Tibial nerve (tissue), 4 donors: ENCODE measurements around the gene PET100.

Source experiments
- CTCF ChIP-seq, 5 experiments: fragments of 200-600 bp in 3 of 5; fragments of 450-650 bp in 2 of 5; sonication (generic) in 3 of 5; IDR thresholded peaks; one replicate each; pipeline ENCODE4 v1.5.1; 2016 to 2019; ENCODE audit warnings: antibody characterized with exemption in 5 of 5, mild to moderate bottlenecking in 3 of 5, moderate library complexity in 2 of 5
- EP300 ChIP-seq, 2 donors: sonication (generic); formaldehyde crosslinking; IDR thresholded peaks; one replicate each; pipeline ENCODE4 v1.6.1; 2017; ENCODE audit warnings: antibody characterized with exemption in 2 of 2, mild to moderate bottlenecking in 1 of 2
- POLR2A ChIP-seq, 2 donors: fragments of 450-650 bp; IDR thresholded peaks; one replicate each; pipeline ENCODE4 v1.6.1; 2017; ENCODE audit warnings: antibody characterized with exemption in 2 of 2, mild to moderate bottlenecking in 2 of 2, moderate library complexity in 2 of 2

DNA sequence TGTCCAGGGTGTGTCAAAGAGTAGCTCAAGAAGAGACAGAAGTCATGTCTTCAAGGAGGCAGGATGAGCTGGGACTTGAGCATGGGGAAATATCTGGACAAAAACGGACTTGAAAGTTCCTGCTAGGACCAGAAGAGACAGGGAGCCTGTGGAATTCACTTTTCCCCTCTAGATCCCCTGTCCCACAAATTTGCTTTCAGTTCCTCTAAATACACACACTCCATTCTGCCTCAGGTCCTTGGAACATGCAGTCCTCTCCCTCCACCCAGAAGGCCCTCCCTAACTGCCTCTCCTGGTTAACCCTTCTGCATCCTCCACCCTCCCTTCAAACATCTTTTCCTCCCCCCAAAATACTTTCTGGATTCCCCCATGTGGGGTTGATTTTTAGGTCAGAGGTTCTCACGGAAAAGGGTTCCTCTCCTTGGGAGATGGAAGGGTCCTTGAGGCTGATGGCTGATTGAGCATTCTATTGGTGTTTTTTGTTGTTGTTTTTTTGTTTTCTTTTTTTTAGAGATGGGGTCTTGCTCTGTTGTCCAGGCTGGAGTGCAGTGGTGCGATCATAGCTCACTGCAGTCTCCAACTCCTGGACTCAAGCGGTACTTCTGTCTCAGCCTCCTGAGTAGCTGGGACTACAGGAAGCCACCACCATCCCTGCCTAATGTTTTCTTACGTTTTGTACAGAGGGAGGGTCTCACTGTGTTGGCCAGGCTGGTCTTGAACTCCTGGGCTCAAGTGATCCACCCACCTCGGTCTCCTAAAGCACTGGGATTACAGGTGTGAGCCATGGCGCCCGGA lies 32.3 kb downstream of the PET100 start:
- TF ChIP-seq CTCF (IDR thresholded peaks at IDR 0.05) (no peak), POLR2A (IDR thresholded peaks at IDR 0.05) (no peak), EP300 (IDR thresholded peaks at IDR 0.05) (no peak)
